ENCODE results near the gene GRB2. TPM values are rescaled to one million over a fixed set of nuclear protein-coding genes. Genes with fewer than 3 reads are reported as not detected.
"Not testable (repeated sequence)": the region's sequence is repeated elsewhere in the genome, so short reads cannot be mapped to it uniquely, and the experiment has no call there.

Gene GRB2
- total RNA-seq, 2 experiments from 2014 or later = 166 to 169 TPM

GRCh38 chr17:75307957-75308731, 97.3 kb downstream of the GRB2 start:
- DNase-seq = no peak
- Mint-ChIP-seq H3K4me3 (no peak overlapping the region), H3K27ac (no peak overlapping the region), H3K36me3 (ENCODE audit: low read depth) (no peaks in the 10 kb centered on the region), H3K9me3 (no peaks in the 10 kb centered on the region), H3K4me1 (ENCODE audit: low read depth) (peaks cover 6% of the 10 kb centered on the region), H3K27me3 (ENCODE audit: low read depth) (no peaks in the 10 kb centered on the region)
- intact Hi-C loops (cut with micrococcal nuclease) = no loop called here
- CTCF ChIA-PET = interaction anchor here (0.7 kb wide), 1 partner anchor 10 kb away, joined by 3 read pairs; no protein-coding TSS in a partner anchor

- no peaks in the 10 kb centered on the region for H3K9me3 Mint-ChIP-seq
- CTCF ChIA-PET = interaction anchor here (0.6 kb wide), 1 partner anchor 27 kb away, joined by 3 read pairs; no protein-coding TSS in a partner anchor
- H3K4me3 Mint-ChIP-seq = no peak overlapping the region
- no peak overlapping the region for H3K27ac Mint-ChIP-seq
- DNase-seq = no peak
- H3K4me1 Mint-ChIP-seq (ENCODE audit: low read depth) = peaks cover 13% of the 10 kb centered on the region
- intact Hi-C loops (cut with micrococcal nuclease) = no loop called here
- H3K27me3 Mint-ChIP-seq (ENCODE audit: low read depth) = no peaks in the 10 kb centered on the region
- no peaks in the 10 kb centered on the region for H3K36me3 Mint-ChIP-seq (ENCODE audit: low read depth)
These were observed 103.8 kb downstream of the GRB2 start for GRCh38 chr17:75301502-75302206.

DNA sequence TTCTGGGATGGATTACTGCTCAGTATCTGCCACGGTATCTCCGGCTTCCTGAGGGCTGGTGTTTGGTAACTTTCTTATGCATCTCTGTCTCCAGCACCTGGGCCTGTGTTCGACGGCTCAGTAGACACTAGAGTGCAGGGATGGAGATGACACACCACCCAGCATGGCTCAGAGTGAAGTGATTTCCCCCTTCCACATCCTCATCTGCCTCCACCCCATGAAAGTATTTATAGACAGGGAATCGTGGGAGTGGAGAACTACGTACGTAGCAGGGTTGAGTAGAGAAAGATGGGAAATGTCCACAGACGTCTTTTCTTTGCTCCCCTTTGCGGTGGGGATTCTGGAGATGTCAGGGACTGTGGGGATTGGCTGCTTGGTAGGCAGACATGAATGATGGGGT, 104.4 kb downstream of the GRB2 start:
- no peak for DNase-seq
- CTCF ChIA-PET = no interaction called here
- intact Hi-C loops (cut with micrococcal nuclease) = no loop called here
- Mint-ChIP-seq H3K4me3 (no peak overlapping the region), H3K9me3 (no peaks in the 10 kb centered on the region), H3K27me3 (ENCODE audit: low read depth) (no peaks in the 10 kb centered on the region), H3K36me3 (ENCODE audit: low read depth) (no peaks in the 10 kb centered on the region), H3K4me1 (ENCODE audit: low read depth) (peaks cover 18% of the 10 kb centered on the region), H3K27ac (no peak overlapping the region)

DNA sequence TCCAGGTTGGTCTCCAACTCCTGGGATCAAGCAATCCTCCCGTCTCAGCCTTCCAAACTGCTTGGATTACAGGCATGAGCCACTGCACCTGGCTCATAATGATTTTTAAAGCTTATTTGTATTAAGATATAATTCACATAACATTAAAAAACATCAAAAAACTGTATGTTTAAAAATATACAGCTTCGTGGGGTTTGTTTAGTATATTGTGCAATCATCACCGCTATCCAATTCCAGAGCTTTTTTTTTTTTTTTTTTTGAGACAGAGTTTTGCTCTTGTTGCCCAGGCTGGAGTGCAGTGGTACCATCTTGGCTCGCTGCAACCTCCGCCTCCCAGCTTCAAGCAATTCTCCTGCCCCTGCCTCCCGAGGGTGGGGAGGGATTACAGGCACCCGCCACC, 105.2 kb downstream of the GRB2 start:
- no peaks in the 10 kb centered on the region for H3K27me3 Mint-ChIP-seq (ENCODE audit: low read depth)
- no peak overlapping the region for H3K27ac Mint-ChIP-seq
- CTCF ChIA-PET = no interaction called here
- intact Hi-C loops (cut with micrococcal nuclease) = no loop called here
- no peak for DNase-seq
- no peaks in the 10 kb centered on the region for H3K36me3 Mint-ChIP-seq (ENCODE audit: low read depth)
- no peaks in the 10 kb centered on the region for H3K9me3 Mint-ChIP-seq
- no peak overlapping the region for H3K4me3 Mint-ChIP-seq
- peaks cover 25% of the 10 kb centered on the region for H3K4me1 Mint-ChIP-seq (ENCODE audit: low read depth)

DNA sequence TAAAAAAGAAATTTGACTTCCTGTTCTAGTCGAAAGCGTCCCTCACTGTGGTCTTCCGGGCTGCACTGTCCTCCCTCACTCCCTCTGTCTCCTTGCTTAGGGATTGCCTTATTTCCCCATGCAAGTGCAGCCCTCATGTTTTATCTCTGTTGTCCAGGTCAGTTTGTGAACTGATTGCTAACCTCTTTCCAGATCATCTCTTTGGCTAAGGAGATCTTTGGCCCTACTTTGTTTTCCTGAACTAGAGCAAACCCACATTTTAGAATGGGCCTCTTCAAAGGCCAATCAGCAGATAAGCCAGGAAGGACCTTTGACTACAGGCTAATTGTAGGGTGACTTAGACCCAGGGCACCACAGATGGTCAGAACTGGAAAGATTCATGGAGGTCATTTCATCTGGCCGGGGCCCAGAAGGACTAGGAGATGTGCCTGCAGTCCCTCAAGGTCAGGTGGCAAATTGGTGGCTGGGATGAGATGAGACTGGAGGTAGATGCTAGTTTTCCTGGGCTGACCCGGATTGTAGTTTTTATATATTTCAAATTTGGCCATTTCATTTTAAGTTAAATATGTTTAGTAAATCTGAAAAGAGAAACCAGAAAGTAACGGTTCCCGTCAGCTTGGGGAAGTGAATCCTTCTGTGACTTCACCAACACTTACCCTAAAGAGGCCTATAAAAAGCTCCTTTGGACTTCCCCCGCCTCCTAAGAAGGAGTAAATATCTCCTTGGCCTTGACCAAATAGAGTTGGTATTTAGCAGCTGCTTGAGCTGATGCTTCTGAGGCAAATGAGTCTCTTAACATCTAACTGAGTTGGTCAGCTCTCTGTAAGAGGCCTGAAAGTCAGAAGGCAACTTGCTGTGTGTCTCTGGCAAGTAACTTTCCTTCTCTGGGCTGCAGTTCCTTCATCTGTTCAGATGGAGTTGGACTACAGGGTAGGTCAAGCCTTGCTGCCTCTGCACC, 110.0 kb downstream of the GRB2 start:
- Mint-ChIP-seq H3K36me3 (ENCODE audit: low read depth) (no peaks in the 10 kb centered on the region), H3K27me3 (ENCODE audit: low read depth) (no peaks in the 10 kb centered on the region), H3K4me3 (peak overlapping the region; percentile 42), H3K9me3 (no peaks in the 10 kb centered on the region), H3K27ac (peak overlapping the region; percentile 89), H3K4me1 (ENCODE audit: low read depth) (peaks cover 41% of the 10 kb centered on the region)
- intact Hi-C loops (cut with micrococcal nuclease) = loop anchor here (2.0 kb wide), 2 partner anchors 47 to 69 kb away; no protein-coding TSS in a partner anchor
- CTCF ChIA-PET = interaction anchor here (0.6 to 4.0 kb wide), 7 partner anchors 9 to 382 kb away, joined by 3 to 17 read pairs (median 5); partner anchors contain the start of gene MIF4GD
- DNase-seq = peak; percentile 74

- intact Hi-C loops (cut with micrococcal nuclease) = not testable (repeated sequence)
- peak overlapping the region; percentile 24 for H3K27ac Mint-ChIP-seq
These were observed 112.5 kb downstream of the GRB2 start for GRCh38 chr17:75292810-75293448.

DNA sequence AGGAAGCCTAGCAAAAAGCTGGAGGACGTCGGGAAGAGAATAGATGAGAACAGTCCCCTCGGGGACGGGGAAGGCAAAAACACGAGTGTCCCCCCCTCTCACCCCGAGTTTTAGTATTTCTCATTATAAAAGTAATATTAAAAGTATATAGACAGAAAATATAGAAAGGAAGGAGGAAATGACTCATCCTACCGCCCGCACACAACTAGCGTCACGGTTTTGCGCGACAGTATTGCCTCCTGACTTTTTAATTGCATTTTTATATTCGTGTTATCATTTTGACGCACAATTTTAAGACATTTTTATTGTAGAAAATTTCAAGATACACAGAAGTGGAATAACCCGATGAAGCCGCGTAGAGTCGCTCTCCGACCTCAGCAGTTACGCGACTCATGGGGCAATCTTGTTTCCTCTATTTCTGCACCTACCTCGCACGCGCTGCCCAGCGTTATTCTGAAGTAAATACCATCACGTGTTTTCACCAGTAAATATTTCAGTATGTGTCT, 115.6 kb downstream of the GRB2 start:
- CTCF ChIA-PET = interaction anchor here (0.7 to 3.6 kb wide), 16 partner anchors 12 to 350 kb away, joined by 3 to 29 read pairs (median 4); partner anchors contain the start of genes GRB2, MIF4GD and TSEN54
- Mint-ChIP-seq H3K4me1 (ENCODE audit: low read depth) (peaks cover 29% of the 10 kb centered on the region), H3K4me3 (peak overlapping the region; percentile 99), H3K9me3 (no peaks in the 10 kb centered on the region), H3K27ac (peak overlapping the region; percentile 100), H3K36me3 (ENCODE audit: low read depth) (peaks cover 19% of the 10 kb centered on the region), H3K27me3 (ENCODE audit: low read depth) (no peaks in the 10 kb centered on the region)
- DNase-seq = peak; percentile 91
- intact Hi-C loops (cut with micrococcal nuclease) = loop anchor here (1.0 to 5.0 kb wide), 13 partner anchors 7 to 494 kb away; partner anchors contain the start of genes GGA3, GRB2, LLGL2 and MIF4GD

More at GRCh38 chr17:75292810-75293448, 112.5 kb downstream of the GRB2 start:
- not testable (repeated sequence) for H3K27me3 Mint-ChIP-seq (ENCODE audit: low read depth); H3K4me3 Mint-ChIP-seq; H3K36me3 Mint-ChIP-seq (ENCODE audit: low read depth); DNase-seq; H3K9me3 Mint-ChIP-seq
- CTCF ChIA-PET = interaction anchor here (0.6 to 0.7 kb wide), 4 partner anchors 30 to 738 kb away, joined by 3 to 6 read pairs (median 3); no protein-coding TSS in a partner anchor
- H3K4me1 Mint-ChIP-seq (ENCODE audit: low read depth) = peaks cover 47% of the 10 kb centered on the region

DNA sequence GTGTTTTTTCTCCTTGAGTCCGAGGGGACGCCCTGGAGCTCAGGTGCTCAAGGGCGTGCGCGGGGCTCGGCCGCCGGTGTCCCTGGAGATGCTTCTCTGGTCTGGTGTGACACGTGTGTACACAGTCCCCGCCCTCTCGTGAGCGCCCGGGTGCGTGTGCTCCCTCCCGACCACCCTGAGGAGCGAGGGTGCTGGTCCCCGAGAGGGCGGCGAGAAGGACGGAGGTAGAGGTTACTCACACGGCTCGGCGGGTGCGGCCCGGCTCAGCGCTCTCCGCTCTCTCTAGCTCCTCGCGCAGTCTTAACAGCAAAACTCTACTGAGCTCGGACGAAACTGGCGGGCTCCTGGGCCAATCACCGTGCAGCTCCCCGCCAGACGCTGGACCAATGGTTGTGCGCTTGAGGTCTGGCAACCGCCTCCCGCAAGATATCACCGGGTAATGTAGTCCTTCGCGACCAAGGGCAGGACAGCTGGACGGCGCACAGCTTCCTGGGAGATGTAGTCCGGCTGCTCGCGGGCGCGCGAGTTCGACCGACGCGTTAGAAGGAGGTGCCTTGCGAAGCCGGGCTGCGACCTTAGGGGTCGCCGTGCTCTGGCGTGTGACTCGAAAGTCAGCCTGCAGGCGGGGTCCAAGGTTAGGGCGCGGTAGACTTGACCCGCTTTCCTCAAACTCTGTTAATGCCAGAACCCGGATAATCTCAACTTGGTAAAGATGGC, 116.2 kb downstream of the GRB2 start, which contains the start of gene SLC25A19:
SLC25A19 (minus strand) TSS at position 319 of the 717 bp plus-strand sequence. CDS start 2,669 bp downstream, outside the sequence.
- Mint-ChIP-seq H3K4me1 (ENCODE audit: low read depth) (peaks cover 26% of the 10 kb centered on the region), H3K36me3 (ENCODE audit: low read depth) (peaks cover 19% of the 10 kb centered on the region), H3K27me3 (ENCODE audit: low read depth) (no peaks in the 10 kb centered on the region), H3K9me3 (no peaks in the 10 kb centered on the region), H3K27ac (peak within 1 kb of the TSS; percentile 100), H3K4me3 (peak within 1 kb of the TSS; percentile 99)
- intact Hi-C loops (cut with micrococcal nuclease) = loop anchor here (1.0 to 5.0 kb wide), 12 partner anchors 8 to 495 kb away; partner anchors contain the start of genes GGA3, GRB2, LLGL2 and MIF4GD
- DNase-seq = peak; percentile 99
- CTCF ChIA-PET = interaction anchor here (0.6 to 3.6 kb wide), 19 partner anchors 8 to 458 kb away, joined by 3 to 29 read pairs (median 4); partner anchors contain the start of genes GRB2, MIF4GD and TSEN54

DNA sequence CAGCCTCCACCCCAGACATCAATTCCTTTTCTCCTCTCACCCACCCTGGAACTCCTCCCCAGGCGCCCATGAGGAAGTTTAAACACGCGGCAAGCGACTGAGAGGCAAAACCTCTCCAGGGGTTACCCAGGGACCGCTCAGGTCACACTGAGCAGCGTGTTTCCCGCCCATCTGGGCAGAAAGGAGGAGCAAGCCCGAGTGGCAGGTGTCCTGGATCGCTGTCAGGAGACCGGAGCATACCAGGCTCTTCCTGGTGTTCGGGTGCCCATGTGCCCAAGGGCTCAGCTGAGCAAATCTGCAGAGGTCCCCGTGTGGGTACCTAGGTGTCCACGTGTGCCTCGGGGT, 116.7 kb downstream of the GRB2 start:
- H3K4me1 Mint-ChIP-seq (ENCODE audit: low read depth) = peaks cover 25% of the 10 kb centered on the region

GRCh38 chr17:75288359-75288758, 117.1 kb downstream of the GRB2 start:
- Mint-ChIP-seq H3K4me1 (ENCODE audit: low read depth) (peaks cover 25% of the 10 kb centered on the region), H3K9me3 (no peaks in the 10 kb centered on the region), H3K36me3 (ENCODE audit: low read depth) (peaks cover 23% of the 10 kb centered on the region), H3K4me3 (peak overlapping the region; percentile 99), H3K27ac (peak overlapping the region; percentile 80), H3K27me3 (ENCODE audit: low read depth) (no peaks in the 10 kb centered on the region)
- intact Hi-C loops (cut with micrococcal nuclease) = loop anchor here (2.0 to 5.0 kb wide), 4 partner anchors 78 to 299 kb away; partner anchors contain the start of genes LLGL2, MYO15B and TSEN54
- DNase-seq = no peak
- CTCF ChIA-PET = interaction anchor here (0.6 to 2.5 kb wide), 7 partner anchors 10 to 459 kb away, joined by 3 to 29 read pairs (median 5); partner anchors contain the start of gene MIF4GD

More for the DNA sequence above, 116.7 kb downstream of the GRB2 start:
- Mint-ChIP-seq H3K27ac (peak overlapping the region; percentile 100), H3K36me3 (ENCODE audit: low read depth) (peaks cover 19% of the 10 kb centered on the region), H3K27me3 (ENCODE audit: low read depth) (no peaks in the 10 kb centered on the region), H3K9me3 (no peaks in the 10 kb centered on the region), H3K4me3 (peak overlapping the region; percentile 99)
- CTCF ChIA-PET = interaction anchor here (0.6 to 3.6 kb wide), 19 partner anchors 8 to 459 kb away, joined by 3 to 29 read pairs (median 4); partner anchors contain the start of genes GRB2, MIF4GD and TSEN54
- intact Hi-C loops (cut with micrococcal nuclease) = loop anchor here (1.0 to 5.0 kb wide), 12 partner anchors 9 to 496 kb away; partner anchors contain the start of genes GGA3, GRB2, LLGL2 and MIF4GD
- peak; percentile 61 for DNase-seq
